ENCODE results near the gene TNIP2.
"Not testable (repeated sequence)": the region's sequence is repeated elsewhere in the genome, so short reads cannot be mapped to it uniquely, and the experiment has no call there.

Gene TNIP2

GRCh38 chr4:2745516-2745915, 10.6 kb downstream of the TNIP2 start:
- peak overlapping the region in 2 of 10 experiments; percentile 17 to 24; a peak in 2 of 20 replicates for H3K4me3 ChIP-seq
- peaks cover 75 to 99% (median 96%) of the 10 kb centered on the region in 11 experiments; a peak in 21 of 22 replicates for H4K20me1 ChIP-seq
- H3K36me3 ChIP-seq: peaks cover 62 to 83% (median 71%) of the 10 kb centered on the region in 11 experiments
- peak overlapping the region; percentile 83 to 95 (median 90) for H3K4me2 ChIP-seq
- peaks cover 75 to 91% (median 85%) of the 10 kb centered on the region in 10 experiments for H3K4me1 ChIP-seq
- TF ChIP-seq Cebpa-rat (IDR thresholded peaks at IDR 0.05): no peak
- H3K9me3 ChIP-seq (replicated peaks in 1 of 11): no peaks in the 10 kb centered on the region
- peak overlapping the region; percentile 34 to 81 (median 66); a peak in 20 of 22 replicates for H3K27ac ChIP-seq
- peak overlapping the region; percentile 31 to 70 (median 61); a peak in 20 of 22 replicates for H3K9ac ChIP-seq
- H3K27me3 ChIP-seq: no peaks in the 10 kb centered on the region

GRCh38 chr4:2744576-2745270, 11.4 kb downstream of the TNIP2 start:
- Histone ChIP-seq H3K4me1 (peaks cover 75 to 86% (median 85%) of the 10 kb centered on the region in 10 experiments), H3K4me2 (peak overlapping the region in 6 of 11 experiments; percentile 84 to 95 (median 90); a peak in 8 of 22 replicates), H3K9me3 (replicated peaks in 1 of 11) (no peaks in the 10 kb centered on the region), H3K9ac (peak overlapping the region in 3 of 11 experiments; percentile 61 to 69 (median 66); a peak in 2 of 22 replicates), H4K20me1 (peaks cover 73 to 99% (median 89%) of the 10 kb centered on the region in 11 experiments; a peak in 21 of 22 replicates), H3K27me3 (no peaks in the 10 kb centered on the region), H3K4me3 (no peak overlapping the region), H3K27ac (peak overlapping the region in 5 of 11 experiments; percentile 66 to 81 (median 77); a peak in 7 of 22 replicates), H3K36me3 (peaks cover 61 to 83% (median 71%) of the 10 kb centered on the region in 11 experiments)
- no peak for TF ChIP-seq Cebpa-rat (IDR thresholded peaks at IDR 0.05)

- Histone ChIP-seq H4K20me1 (peaks cover 65 to 89% (median 79%) of the 10 kb centered on the region in 11 experiments; a peak in 21 of 22 replicates), H3K4me1 (peaks cover 65 to 78% (median 76%) of the 10 kb centered on the region in 10 experiments), H3K4me2 (peak overlapping the region in 10 of 11 experiments; percentile 13 to 42 (median 30); a peak in 11 of 22 replicates), H3K9me3 (replicated peaks in 1 of 11) (no peaks in the 10 kb centered on the region), H3K27ac (peak overlapping the region in 3 of 11 experiments; percentile 4 to 20 (median 12); a peak in 4 of 22 replicates), H3K36me3 (peaks cover 59 to 78% (median 68%) of the 10 kb centered on the region in 11 experiments), H3K27me3 (no peaks in the 10 kb centered on the region), H3K9ac (peak overlapping the region in 1 of 11 experiments; percentile 1; a peak in 1 of 22 replicates), H3K4me3 (no peak overlapping the region)
- TF ChIP-seq Cebpa-rat (IDR thresholded peaks at IDR 0.05): no peak
These were observed 12.4 kb downstream of the TNIP2 start for GRCh38 chr4:2743518-2744445.

- Histone ChIP-seq H3K9me3 (replicated peaks in 1 of 11) (no peaks in the 10 kb centered on the region), H3K4me3 (no peak overlapping the region), H3K4me2 (peak overlapping the region in 10 of 11 experiments; percentile 13 to 56 (median 32); a peak in 15 of 22 replicates), H3K27ac (peak overlapping the region in 5 of 11 experiments; percentile 4 to 46 (median 15); a peak in 4 of 22 replicates), H4K20me1 (peaks cover 57 to 81% (median 71%) of the 10 kb centered on the region in 11 experiments; a peak in 21 of 22 replicates), H3K27me3 (no peaks in the 10 kb centered on the region), H3K36me3 (peaks cover 59 to 79% (median 68%) of the 10 kb centered on the region in 11 experiments), H3K9ac (0 out of 22 replicates have a peak overlapping the region, but pooled peaks of 1 of the 11 experiments have one; percentile 1), H3K4me1 (peaks cover 57 to 70% (median 67%) of the 10 kb centered on the region in 10 experiments)
- no peak for TF ChIP-seq Cebpa-rat (IDR thresholded peaks at IDR 0.05)
These were observed 13.2 kb downstream of the TNIP2 start for GRCh38 chr4:2742823-2743517.

GRCh38 chr4:2742081-2742822, 13.9 kb downstream of the TNIP2 start:
- no peak for TF ChIP-seq Cebpa-rat (IDR thresholded peaks at IDR 0.05)
- peak overlapping the region in 4 of 11 experiments; percentile 3 to 29 (median 14); a peak in 3 of 22 replicates for H3K9ac ChIP-seq
- peaks cover 50 to 62% (median 60%) of the 10 kb centered on the region in 10 experiments for H3K4me1 ChIP-seq
- peaks cover 0 to under 1% (median 0%) of the 10 kb centered on the region in 11 experiments; a peak in 1 of 22 replicates for H3K9me3 ChIP-seq (replicated peaks in 1 of 11)
- peak overlapping the region; percentile 18 to 56 (median 43); a peak in 20 of 22 replicates for H3K4me2 ChIP-seq
- H3K27me3 ChIP-seq: no peaks in the 10 kb centered on the region
- peaks cover 50 to 74% (median 64%) of the 10 kb centered on the region in 11 experiments; a peak in 21 of 22 replicates for H4K20me1 ChIP-seq
- no peak overlapping the region for H3K4me3 ChIP-seq
- H3K36me3 ChIP-seq: peaks cover 53 to 78% (median 62%) of the 10 kb centered on the region in 11 experiments
- peak overlapping the region in 6 of 11 experiments; percentile 5 to 46 (median 20); a peak in 8 of 22 replicates for H3K27ac ChIP-seq

GRCh38 chr4:2741626-2742025, 14.5 kb downstream of the TNIP2 start:
- peaks cover 3 to 6% (median 5%) of the 10 kb centered on the region in 11 experiments; a peak in 20 of 22 replicates for H3K9me3 ChIP-seq (replicated peaks in 1 of 11)
- H3K9ac ChIP-seq: peak overlapping the region in 4 of 11 experiments; percentile 3 to 29 (median 14); a peak in 3 of 22 replicates
- H3K27ac ChIP-seq: peak overlapping the region in 6 of 11 experiments; percentile 4 to 46 (median 14); a peak in 6 of 22 replicates
- peaks cover 44 to 56% (median 54%) of the 10 kb centered on the region in 10 experiments for H3K4me1 ChIP-seq
- no peak for TF ChIP-seq Cebpa-rat (IDR thresholded peaks at IDR 0.05)
- H3K36me3 ChIP-seq: peaks cover 48 to 71% (median 60%) of the 10 kb centered on the region in 11 experiments
- peaks cover 44 to 68% (median 58%) of the 10 kb centered on the region in 11 experiments; a peak in 21 of 22 replicates for H4K20me1 ChIP-seq
- H3K4me3 ChIP-seq: no peak overlapping the region
- H3K4me2 ChIP-seq: peak overlapping the region; percentile 18 to 56 (median 43); a peak in 19 of 22 replicates
- no peaks in the 10 kb centered on the region for H3K27me3 ChIP-seq

- not testable (repeated sequence) for H3K4me3 ChIP-seq, H3K9ac ChIP-seq, H3K27me3 ChIP-seq, H3K27ac ChIP-seq, H3K4me2 ChIP-seq
- peaks cover 13 to 24% (median 22%) of the 10 kb centered on the region in 11 experiments for H3K9me3 ChIP-seq (replicated peaks in 1 of 11)
- H4K20me1 ChIP-seq: peaks cover 15 to 45% (median 30%) of the 10 kb centered on the region in 11 experiments; a peak in 21 of 22 replicates
- peaks cover 29 to 69% (median 61%) of the 10 kb centered on the region in 11 experiments for H3K36me3 ChIP-seq
- peaks cover 24 to 41% (median 31%) of the 10 kb centered on the region in 10 experiments for H3K4me1 ChIP-seq
These were observed 17.8 kb downstream of the TNIP2 start for GRCh38 chr4:2738296-2738695.
